Measurements from ENCODE around the gene CTSO. TPM values are rescaled to one million over a fixed set of nuclear protein-coding genes. Genes with fewer than 3 reads are reported as not detected.

Gene CTSO
- total RNA-seq, 1 experiment from 2014 or later: 2.8 TPM

- H3K36me3 ChIP-seq (ENCODE audit: low read depth, low read length): no peaks in the 10 kb centered on the region
- H3K79me2 ChIP-seq (ENCODE audit: low read length): no peaks in the 10 kb centered on the region
- H3K9me2 ChIP-seq (replicated peaks; ENCODE audit: low read length): no peaks in the 10 kb centered on the region
- TF ChIP-seq EZH2 (IDR thresholded peaks at IDR 0.05; ENCODE audit: low read length, unreplicated experiment): no peak
- TF ChIP-seq, protein P1, sequence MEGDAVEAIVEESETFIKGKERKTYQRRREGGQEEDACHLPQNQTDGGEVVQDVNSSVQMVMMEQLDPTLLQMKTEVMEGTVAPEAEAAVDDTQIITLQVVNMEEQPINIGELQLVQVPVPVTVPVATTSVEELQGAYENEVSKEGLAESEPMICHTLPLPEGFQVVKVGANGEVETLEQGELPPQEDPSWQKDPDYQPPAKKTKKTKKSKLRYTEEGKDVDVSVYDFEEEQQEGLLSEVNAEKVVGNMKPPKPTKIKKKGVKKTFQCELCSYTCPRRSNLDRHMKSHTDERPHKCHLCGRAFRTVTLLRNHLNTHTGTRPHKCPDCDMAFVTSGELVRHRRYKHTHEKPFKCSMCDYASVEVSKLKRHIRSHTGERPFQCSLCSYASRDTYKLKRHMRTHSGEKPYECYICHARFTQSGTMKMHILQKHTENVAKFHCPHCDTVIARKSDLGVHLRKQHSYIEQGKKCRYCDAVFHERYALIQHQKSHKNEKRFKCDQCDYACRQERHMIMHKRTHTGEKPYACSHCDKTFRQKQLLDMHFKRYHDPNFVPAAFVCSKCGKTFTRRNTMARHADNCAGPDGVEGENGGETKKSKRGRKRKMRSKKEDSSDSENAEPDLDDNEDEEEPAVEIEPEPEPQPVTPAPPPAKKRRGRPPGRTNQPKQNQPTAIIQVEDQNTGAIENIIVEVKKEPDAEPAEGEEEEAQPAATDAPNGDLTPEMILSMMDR (conservative IDR thresholded peaks at IDR 0.05; ENCODE audit: low read depth, low read length): no peak
- no peak for ATAC-seq
- H3K9me3 ChIP-seq (ENCODE audit: low read length): no peaks in the 10 kb centered on the region
- no peak overlapping the region for H3K27ac ChIP-seq (ENCODE audit: low read length)
- DNase-seq: no peak
- BruUV-seq (replicated peaks): no TSS peak
- H3F3A ChIP-seq (ENCODE audit: low read length, unreplicated experiment): no peaks in the 10 kb centered on the region
- H3K4me2 ChIP-seq (ENCODE audit: low read length): no peak overlapping the region
- no peak overlapping the region for H3K4me3 ChIP-seq (ENCODE audit: low read length)
- H4K20me1 ChIP-seq (ENCODE audit: low read length): no peaks in the 10 kb centered on the region
- H2AFZ ChIP-seq (ENCODE audit: low read length): no peak overlapping the region
- no peak overlapping the region for H3K9ac ChIP-seq (ENCODE audit: low read length)
- CTCF ChIA-PET: no interaction called here
- no peaks in the 10 kb centered on the region for H3K27me3 ChIP-seq (ENCODE audit: low read length)
- POLR2A ChIA-PET (ENCODE audit: unreplicated experiment): no interaction called here
- intact Hi-C loops (cut with micrococcal nuclease): no loop called here
- H3K4me1 ChIP-seq (ENCODE audit: insufficient read depth, low read length): no peaks in the 10 kb centered on the region
Observed at GRCh38 chr4:155982736-155983385, 29.2 kb upstream of the CTSO start.

DNA sequence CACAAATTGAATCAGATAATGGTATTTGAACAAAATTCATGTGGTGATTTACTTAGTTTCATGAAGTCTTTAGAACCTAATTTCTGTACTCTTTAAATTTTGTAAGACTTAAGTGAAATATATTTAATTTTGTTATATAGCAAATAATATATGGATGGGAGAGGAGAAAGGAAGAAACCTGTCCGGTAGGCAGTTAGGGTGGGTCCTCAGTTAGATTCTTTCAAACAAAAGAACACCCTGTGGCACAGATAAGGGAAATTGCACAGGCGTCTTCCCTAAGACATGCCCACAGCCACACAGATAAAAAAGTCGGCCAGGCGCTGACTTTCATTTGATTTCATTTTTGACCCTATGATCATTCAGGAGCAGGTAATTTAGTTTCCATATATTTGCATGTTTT, 25.1 kb upstream of the CTSO start:
- H2AFZ ChIP-seq (ENCODE audit: low read length): no peak overlapping the region
- H3K4me1 ChIP-seq (ENCODE audit: insufficient read depth, low read length): 0 out of 2 replicates have a peak, but pooled peaks cover 3% of the 10 kb centered on the region
- H3K4me2 ChIP-seq (ENCODE audit: low read length): no peak overlapping the region
- H3K9me2 ChIP-seq (replicated peaks; ENCODE audit: low read length): no peaks in the 10 kb centered on the region
- TF ChIP-seq EZH2phosphoT487 (IDR thresholded peaks at IDR 0.05; ENCODE audit: borderline replicate concordance, low read length) (no peak), EZH2 (IDR thresholded peaks at IDR 0.05; ENCODE audit: low read length, unreplicated experiment) (no peak)
- TF ChIP-seq, protein P1 (conservative IDR thresholded peaks at IDR 0.05; ENCODE audit: low read depth, low read length): no peak
- no peaks in the 10 kb centered on the region for H3F3A ChIP-seq (ENCODE audit: low read length, unreplicated experiment)
- DNase-seq (no peak), ATAC-seq (no peak)
- H3K27ac ChIP-seq (ENCODE audit: low read length): no peak overlapping the region
- no peaks in the 10 kb centered on the region for H3K36me3 ChIP-seq (ENCODE audit: low read depth, low read length)
- ChIA-PET CTCF (no interaction called here), POLR2A (ENCODE audit: unreplicated experiment) (no interaction called here)
- no TSS peak for BruUV-seq (replicated peaks)
- intact Hi-C loops (cut with micrococcal nuclease): no loop called here
- no peak overlapping the region for H3K4me3 ChIP-seq (ENCODE audit: low read length)
- H3K27me3 ChIP-seq (ENCODE audit: low read length): no peaks in the 10 kb centered on the region
- no peaks in the 10 kb centered on the region for H3K9me3 ChIP-seq (ENCODE audit: low read length)
- H4K20me1 ChIP-seq (ENCODE audit: low read length): no peaks in the 10 kb centered on the region
- H3K9ac ChIP-seq (ENCODE audit: low read length): no peak overlapping the region
- H3K79me2 ChIP-seq (ENCODE audit: low read length): no peaks in the 10 kb centered on the region

GRCh38 chr4:155975511-155975910, 21.8 kb upstream of the CTSO start:
- Histone ChIP-seq H3K36me3 (ENCODE audit: low read depth, low read length) (no peaks in the 10 kb centered on the region), H2AFZ (ENCODE audit: low read length) (no peak overlapping the region), H3K4me3 (ENCODE audit: low read length) (no peak overlapping the region), H3K79me2 (ENCODE audit: low read length) (no peaks in the 10 kb centered on the region), H4K20me1 (ENCODE audit: low read length) (no peaks in the 10 kb centered on the region), H3K9me2 (replicated peaks; ENCODE audit: low read length) (no peaks in the 10 kb centered on the region), H3K4me1 (ENCODE audit: insufficient read depth, low read length) (0 out of 2 replicates have a peak, but pooled peaks cover 3% of the 10 kb centered on the region), H3K27me3 (ENCODE audit: low read length) (no peaks in the 10 kb centered on the region), H3K4me2 (ENCODE audit: low read length) (no peak overlapping the region), H3K9ac (ENCODE audit: low read length) (no peak overlapping the region), H3F3A (ENCODE audit: low read length, unreplicated experiment) (no peaks in the 10 kb centered on the region), H3K9me3 (ENCODE audit: low read length) (no peaks in the 10 kb centered on the region), H3K27ac (ENCODE audit: low read length) (no peak overlapping the region)
- intact Hi-C loops (cut with micrococcal nuclease): no loop called here
- ChIA-PET CTCF (no interaction called here), POLR2A (ENCODE audit: unreplicated experiment) (no interaction called here)
- no TSS peak for BruUV-seq (replicated peaks)
- DNase-seq (no peak), ATAC-seq (no peak)
- TF ChIP-seq EZH2 (IDR thresholded peaks at IDR 0.05; ENCODE audit: low read length, unreplicated experiment) (no peak), EZH2phosphoT487 (IDR thresholded peaks at IDR 0.05; ENCODE audit: borderline replicate concordance, low read length) (no peak)
- TF ChIP-seq, protein P1 (conservative IDR thresholded peaks at IDR 0.05; ENCODE audit: low read depth, low read length): no peak

Data from PC-3 (cell line).